ENCODE data around the gene FBXW11. TPM values are rescaled to one million over a fixed set of nuclear protein-coding genes. Genes with fewer than 3 reads are reported as not detected.

FBXW11 gene
- total and polyA plus RNA-seq, 10 of the 15 experiments (the other 5 are each of a cell fraction or from before 2014, with no cell fraction given) = 4.3 to 61.5 (median 40.0) TPM

GRCh38 chr5:172054611-172055153 lies 48.2 kb upstream of the FBXW11 start:
- ChIA-PET SMC1A (ENCODE audit: uncharacterized antibody, unreplicated experiment) (no interaction called here), RAD21 (ENCODE audit: unreplicated experiment) (no interaction called here), CTCF (interaction anchor here (1.0 to 1.2 kb wide), 2 partner anchors 143 to 235 kb away, joined by 3 read pairs; no protein-coding TSS in a partner anchor), POLR2A (no interaction called here)
- no peak overlapping the region for H3K27ac ChIP-seq (ENCODE audit: control insufficient read depth, insufficient read depth)
- peaks cover 26 to 50% of the 10 kb centered on the region in 2 experiments for H3K36me3 ChIP-seq (ENCODE audit: control insufficient read depth in 2 of 2, insufficient read depth in 2 of 2, low read length in 1 of 2)
- H3K79me2 ChIP-seq (ENCODE audit: control insufficient read depth, insufficient read depth, low read length) = no peaks in the 10 kb centered on the region
- no peak overlapping the region for H3K4me3 ChIP-seq
- H3K4me2 ChIP-seq (ENCODE audit: control insufficient read depth, insufficient read depth) = no peak overlapping the region
- H4K20me1 ChIP-seq (ENCODE audit: control insufficient read depth, insufficient read depth) = no peaks in the 10 kb centered on the region
- TF ChIP-seq CREM (IDR thresholded peaks at IDR 0.05; ENCODE audit: low read depth) = no peak
- TF ChIP-seq POLR2A (IDR thresholded peaks at IDR 0.05; ENCODE audit: low read depth, low read length) = 0 out of 2 replicates have a peak, but pooled peaks have one; percentile 37
- H3K9ac ChIP-seq (ENCODE audit: control insufficient read depth, insufficient read depth, low read length) = no peak overlapping the region
- intact Hi-C loops (cut with micrococcal nuclease; ENCODE audit: unreplicated experiment) (no loop called here), in situ Hi-C loops (cut with MboI) (no loop called here)
- DNase-seq (ENCODE audit: low read depth, low spot score) = no peak
- H3K27me3 ChIP-seq (replicated peaks in 1 of 2; ENCODE audit: control insufficient read depth in 2 of 2, insufficient read depth in 2 of 2, low read length in 1 of 2) = no peaks in the 10 kb centered on the region
- H3K9me3 ChIP-seq (replicated peaks; ENCODE audit: control insufficient read depth, insufficient read depth, low read length) = no peaks in the 10 kb centered on the region
- no peak for FAIRE-seq
- H2AFZ ChIP-seq (ENCODE audit: control insufficient read depth, low read depth, low read length) = no peak overlapping the region
- WGBS (ENCODE audit: insufficient coverage, insufficient replicate concordance, low lambda C conversion rate, missing lambda C conversion rate) = 89% methylated on average over 11 of the region's 11 CpGs
- no TSS peak for BruUV-seq (replicated peaks)
- no peak; the same call in 2 of the 3 replicates for ATAC-seq
- H3K4me1 ChIP-seq (ENCODE audit: control insufficient read depth, insufficient read depth, low read length) = no peaks in the 10 kb centered on the region

GRCh38 chr5:172052450-172053236 lies 46.2 kb upstream of the FBXW11 start:
- Histone ChIP-seq H3K27me3 (replicated peaks in 1 of 2; ENCODE audit: control insufficient read depth in 2 of 2, insufficient read depth in 2 of 2, low read length in 1 of 2) (no peaks in the 10 kb centered on the region), H2AFZ (ENCODE audit: control insufficient read depth, low read depth, low read length) (no peak overlapping the region), H3K4me2 (ENCODE audit: control insufficient read depth, insufficient read depth) (no peak overlapping the region), H3K4me3 (no peak overlapping the region), H3K36me3 (ENCODE audit: control insufficient read depth in 2 of 2, insufficient read depth in 2 of 2, low read length in 1 of 2) (peaks cover 26 to 50% of the 10 kb centered on the region in 2 experiments), H4K20me1 (ENCODE audit: control insufficient read depth, insufficient read depth) (no peaks in the 10 kb centered on the region), H3K4me1 (ENCODE audit: control insufficient read depth, insufficient read depth, low read length) (no peaks in the 10 kb centered on the region), H3K9me3 (replicated peaks; ENCODE audit: control insufficient read depth, insufficient read depth, low read length) (no peaks in the 10 kb centered on the region), H3K79me2 (ENCODE audit: control insufficient read depth, insufficient read depth, low read length) (no peaks in the 10 kb centered on the region), H3K9ac (ENCODE audit: control insufficient read depth, insufficient read depth, low read length) (no peak overlapping the region), H3K27ac (ENCODE audit: control insufficient read depth, insufficient read depth) (no peak overlapping the region)
- BruUV-seq (replicated peaks) = no TSS peak
- RAD21 ChIA-PET (ENCODE audit: unreplicated experiment) = no interaction called here
- ATAC-seq = no peak
- TF ChIP-seq NRF1 (conservative IDR thresholded peaks at IDR 0.05; ENCODE audit: low read depth, low read length) (no peak), SMC3 (IDR thresholded peaks at IDR 0.05; ENCODE audit: borderline replicate concordance, low read length) (no peak), ZBTB33 (IDR thresholded peaks at IDR 0.05) (no peak), STAT1 (conservative IDR thresholded peaks at IDR 0.05) (no peak), MLLT1 (IDR thresholded peaks at IDR 0.05) (no peak), ELK1 (IDR thresholded peaks at IDR 0.05; ENCODE audit: low read depth, low read length) (no peak), HCFC1 (IDR thresholded peaks at IDR 0.05; ENCODE audit: low read length) (no peak), RAD21 (IDR thresholded peaks at IDR 0.05; ENCODE audit: insufficient read depth, low read depth, low read length) (no peak), ZNF384 (IDR thresholded peaks at IDR 0.05; ENCODE audit: borderline replicate concordance, low read depth, low read length) (no peak), NR2C2 (IDR thresholded peaks at IDR 0.05; ENCODE audit: borderline replicate concordance, control insufficient read depth, insufficient read length, low read depth) (no peak)
- CTCF ChIA-PET = no interaction called here
- FAIRE-seq = no peak
- in situ Hi-C loops (cut with MboI) (no loop called here), intact Hi-C loops (cut with micrococcal nuclease; ENCODE audit: unreplicated experiment) (no loop called here)
- POLR2A ChIA-PET = no interaction called here
- no peak for DNase-seq (ENCODE audit: low read depth, low spot score)
- WGBS (ENCODE audit: insufficient coverage, insufficient replicate concordance, low lambda C conversion rate, missing lambda C conversion rate) = 92% methylated on average over 19 of the region's 19 CpGs
- SMC1A ChIA-PET (ENCODE audit: uncharacterized antibody, unreplicated experiment) = interaction anchor here (0.9 to 1.2 kb wide), 2 partner anchors 17 to 140 kb away, joined by 3 to 4 read pairs; no protein-coding TSS in a partner anchor
